ENCODE data around the gene HSPA4.
"Not testable (repeated sequence)": the region's sequence is repeated elsewhere in the genome, so short reads cannot be mapped to it uniquely, and the experiment has no call there.

HSPA4 gene

GRCh38 chr5:133118741-133119140 is 66.9 kb downstream of the HSPA4 start:
- no peak for DNase-seq
- TF ChIP-seq POLR2A (IDR thresholded peaks at IDR 0.05; ENCODE audit: low read length) (no peak), GATA1 (IDR thresholded peaks at IDR 0.05; ENCODE audit: low read depth, low read length) (no peak)

GRCh38 chr5:133119233-133119711 is 67.5 kb downstream of the HSPA4 start:
- TF ChIP-seq GATA1 (IDR thresholded peaks at IDR 0.05; ENCODE audit: low read depth, low read length) (no peak), POLR2A (IDR thresholded peaks at IDR 0.05; ENCODE audit: low read length) (no peak)

GRCh38 chr5:133120156-133120750 is 68.4 kb downstream of the HSPA4 start:
- no peak for DNase-seq
- no peak for TF ChIP-seq POLR2A (IDR thresholded peaks at IDR 0.05; ENCODE audit: low read length)
- no peak for TF ChIP-seq GATA1 (IDR thresholded peaks at IDR 0.05; ENCODE audit: low read depth, low read length)

More at GRCh38 chr5:133119233-133119711, 67.5 kb downstream of the HSPA4 start:
- DNase-seq = no peak

GRCh38 chr5:133121080-133121479 is 69.3 kb downstream of the HSPA4 start:
- TF ChIP-seq GATA1 (IDR thresholded peaks at IDR 0.05; ENCODE audit: low read depth, low read length) (no peak), POLR2A (IDR thresholded peaks at IDR 0.05; ENCODE audit: low read length) (no peak)
- no peak for DNase-seq

GRCh38 chr5:133121611-133122150 is 69.9 kb downstream of the HSPA4 start:
- DNase-seq = no peak
- TF ChIP-seq GATA1 (IDR thresholded peaks at IDR 0.05; ENCODE audit: low read depth, low read length) = no peak
- TF ChIP-seq POLR2A (IDR thresholded peaks at IDR 0.05; ENCODE audit: low read length) = no peak

GRCh38 chr5:133122711-133123110 is 70.9 kb downstream of the HSPA4 start:
- no peak for DNase-seq
- TF ChIP-seq GATA1 (IDR thresholded peaks at IDR 0.05; ENCODE audit: low read depth, low read length) = no peak
- no peak for TF ChIP-seq POLR2A (IDR thresholded peaks at IDR 0.05; ENCODE audit: low read length)

- DNase-seq = no peak
- TF ChIP-seq GATA1 (IDR thresholded peaks at IDR 0.05; ENCODE audit: low read depth, low read length) (no peak), POLR2A (IDR thresholded peaks at IDR 0.05; ENCODE audit: low read length) (no peak)
Measured at GRCh38 chr5:133123297-133123696, 71.5 kb downstream of the HSPA4 start.

- no peak for DNase-seq
- TF ChIP-seq GATA1 (IDR thresholded peaks at IDR 0.05; ENCODE audit: low read depth, low read length) (no peak), POLR2A (IDR thresholded peaks at IDR 0.05; ENCODE audit: low read length) (no peak)
Measured at GRCh38 chr5:133124891-133125290, 73.1 kb downstream of the HSPA4 start.

GRCh38 chr5:133128066-133128465 is 76.3 kb downstream of the HSPA4 start:
- TF ChIP-seq POLR2A (IDR thresholded peaks at IDR 0.05; ENCODE audit: low read length) (no peak), GATA1 (IDR thresholded peaks at IDR 0.05; ENCODE audit: low read depth, low read length) (no peak)
- DNase-seq = no peak

- DNase-seq = no peak
- TF ChIP-seq POLR2A (IDR thresholded peaks at IDR 0.05; ENCODE audit: low read length) = no peak
- no peak for TF ChIP-seq GATA1 (IDR thresholded peaks at IDR 0.05; ENCODE audit: low read depth, low read length)
Measured at GRCh38 chr5:133129289-133129688, 77.5 kb downstream of the HSPA4 start.

- DNase-seq = no peak
- TF ChIP-seq POLR2A (IDR thresholded peaks at IDR 0.05; ENCODE audit: low read length) (no peak), GATA1 (IDR thresholded peaks at IDR 0.05; ENCODE audit: low read depth, low read length) (no peak)
Measured at GRCh38 chr5:133129950-133130349, 78.1 kb downstream of the HSPA4 start.

GRCh38 chr5:133130387-133131118 is 78.7 kb downstream of the HSPA4 start:
- no peak for DNase-seq
- no peak for TF ChIP-seq GATA1 (IDR thresholded peaks at IDR 0.05; ENCODE audit: low read depth, low read length)
- TF ChIP-seq POLR2A (IDR thresholded peaks at IDR 0.05; ENCODE audit: low read length) = no peak

GRCh38 chr5:133132717-133133116 is 80.9 kb downstream of the HSPA4 start:
- no peak for TF ChIP-seq POLR2A (IDR thresholded peaks at IDR 0.05; ENCODE audit: low read length)
- TF ChIP-seq GATA1 (IDR thresholded peaks at IDR 0.05; ENCODE audit: low read depth, low read length) = no peak
- no peak for DNase-seq

GRCh38 chr5:133133241-133133640 is 81.4 kb downstream of the HSPA4 start:
- DNase-seq = not testable (repeated sequence)

- DNase-seq = not testable (repeated sequence)
Measured at GRCh38 chr5:133136890-133137289, 85.1 kb downstream of the HSPA4 start.
